ENCODE data around the gene PTPN3.

PTPN3 gene

GRCh38 chr9:109381011-109381729 is 116.9 kb downstream of the PTPN3 start:
- no peak for TF ChIP-seq EP300 (IDR thresholded peaks at IDR 0.05; ENCODE audit: borderline replicate concordance)
- no peak for TF ChIP-seq TCF12 (IDR thresholded peaks at IDR 0.05; ENCODE audit: low read depth)
- no peak for TF ChIP-seq NFIC (IDR thresholded peaks at IDR 0.05)
- no peak for TF ChIP-seq TEAD4 (IDR thresholded peaks at IDR 0.05)
- no peak for TF ChIP-seq FOXM1 (IDR thresholded peaks at IDR 0.05; ENCODE audit: borderline replicate concordance, low read depth)
- TF ChIP-seq USF1 (IDR thresholded peaks at IDR 0.05) = no peak
- TF ChIP-seq CEBPB (IDR thresholded peaks at IDR 0.05) = no peak
- no peak for TF ChIP-seq ZBTB7A (IDR thresholded peaks at IDR 0.05; ENCODE audit: low read depth)
- TF ChIP-seq RAD21 (IDR thresholded peaks at IDR 0.05; ENCODE audit: low read depth) = no peak
- no peak for TF ChIP-seq YY1 (IDR thresholded peaks at IDR 0.05; ENCODE audit: low read depth)
- TF ChIP-seq EGR1 (IDR thresholded peaks at IDR 0.05) = no peak
- no peak for TF ChIP-seq CREB1 (IDR thresholded peaks at IDR 0.05; ENCODE audit: low read depth)

GRCh38 chr9:109379513-109379912 is 118.6 kb downstream of the PTPN3 start:
- TF ChIP-seq NFIC (IDR thresholded peaks at IDR 0.05) = no peak
- TF ChIP-seq TEAD4 (IDR thresholded peaks at IDR 0.05) = no peak
- TF ChIP-seq CREB1 (IDR thresholded peaks at IDR 0.05; ENCODE audit: low read depth) = no peak

GRCh38 chr9:109378316-109378715 is 119.8 kb downstream of the PTPN3 start:
- TF ChIP-seq TEAD4 (IDR thresholded peaks at IDR 0.05) (no peak), YY1 (IDR thresholded peaks at IDR 0.05; ENCODE audit: low read depth) (no peak), USF1 (IDR thresholded peaks at IDR 0.05) (no peak), CEBPB (IDR thresholded peaks at IDR 0.05) (no peak), RAD21 (IDR thresholded peaks at IDR 0.05; ENCODE audit: low read depth) (no peak), TCF12 (IDR thresholded peaks at IDR 0.05; ENCODE audit: low read depth) (no peak), TAF1 (IDR thresholded peaks at IDR 0.05; ENCODE audit: low read depth) (no peak), NFIC (IDR thresholded peaks at IDR 0.05) (no peak), CREB1 (IDR thresholded peaks at IDR 0.05; ENCODE audit: low read depth) (no peak), ZBTB7A (IDR thresholded peaks at IDR 0.05; ENCODE audit: low read depth) (no peak), EGR1 (IDR thresholded peaks at IDR 0.05) (no peak), MAX (IDR thresholded peaks at IDR 0.05) (no peak), REST (IDR thresholded peaks at IDR 0.05; ENCODE audit: low read depth) (no peak), FOXM1 (IDR thresholded peaks at IDR 0.05; ENCODE audit: borderline replicate concordance, low read depth) (no peak), EP300 (IDR thresholded peaks at IDR 0.05; ENCODE audit: borderline replicate concordance) (no peak)

- TF ChIP-seq YY1 (IDR thresholded peaks at IDR 0.05; ENCODE audit: low read depth) = no peak
- TF ChIP-seq USF1 (IDR thresholded peaks at IDR 0.05) = no peak
- no peak for TF ChIP-seq ZBTB7A (IDR thresholded peaks at IDR 0.05; ENCODE audit: low read depth)
- TF ChIP-seq RAD21 (IDR thresholded peaks at IDR 0.05; ENCODE audit: low read depth) = no peak
Measured at GRCh38 chr9:109372246-109372645, 125.9 kb downstream of the PTPN3 start.

GRCh38 chr9:109371374-109371773 is 126.7 kb downstream of the PTPN3 start:
- TF ChIP-seq YY1 (IDR thresholded peaks at IDR 0.05; ENCODE audit: low read depth) = no peak
- TF ChIP-seq USF1 (IDR thresholded peaks at IDR 0.05) = no peak
- no peak for TF ChIP-seq MAX (IDR thresholded peaks at IDR 0.05)
- no peak for TF ChIP-seq FOXM1 (IDR thresholded peaks at IDR 0.05; ENCODE audit: borderline replicate concordance, low read depth)
- TF ChIP-seq EGR1 (IDR thresholded peaks at IDR 0.05) = no peak
- no peak for TF ChIP-seq CEBPB (IDR thresholded peaks at IDR 0.05)
- no peak for TF ChIP-seq TCF12 (IDR thresholded peaks at IDR 0.05; ENCODE audit: low read depth)
- no peak for TF ChIP-seq TEAD4 (IDR thresholded peaks at IDR 0.05)
- no peak for TF ChIP-seq TAF1 (IDR thresholded peaks at IDR 0.05; ENCODE audit: low read depth)
- no peak for TF ChIP-seq EP300 (IDR thresholded peaks at IDR 0.05; ENCODE audit: borderline replicate concordance)
- TF ChIP-seq RAD21 (IDR thresholded peaks at IDR 0.05; ENCODE audit: low read depth) = no peak
- no peak for TF ChIP-seq REST (IDR thresholded peaks at IDR 0.05; ENCODE audit: low read depth)
- TF ChIP-seq ZBTB7A (IDR thresholded peaks at IDR 0.05; ENCODE audit: low read depth) = no peak
- TF ChIP-seq NFIC (IDR thresholded peaks at IDR 0.05) = no peak
- TF ChIP-seq CREB1 (IDR thresholded peaks at IDR 0.05; ENCODE audit: low read depth) = no peak
